ENCODE measurements around the gene ACAT1. TPM values are rescaled to one million over a fixed set of nuclear protein-coding genes. Genes with fewer than 3 reads are reported as not detected.

ACAT1 gene
- 21.6 and 45.5 TPM in 2 replicates for total RNA-seq

GRCh38 chr11:108121274-108122155 lies at the start of gene ACAT1:
TSS of gene ACAT1 (plus strand) at chr11:108121567. CDS start at chr11:108121607, 40 bp downstream.

Small RNA genes within 50 kb of the gene (small RNA-seq; reads per million reads assigned to genes)
- gene RF00019: not detected

Other genes with a start within 250 kb of the ACAT1 start
- gene RAB39A, start 193.1 kb upstream of the ACAT1 start, total RNA-seq: 0.11 and 0.39 TPM in 2 replicates
- 36.9 and 41.2 TPM in 2 replicates for gene CUL5, start 112.7 kb upstream of the ACAT1 start, total RNA-seq
- gene NPAT, start 101.1 kb downstream of the ACAT1 start, total RNA-seq: 13.8 and 14.5 TPM in 2 replicates
- gene ATM, start 101.5 kb downstream of the ACAT1 start, total RNA-seq: 48.7 and 160 TPM in 2 replicates

Data from placental epithelial cell (primary cell).